Thyroid gland (tissue), 4 donors: ENCODE data around the gene LCE4A.

Experiments used
- POLR2A ChIP-seq, 2 donors: fragments of 450-650 bp; IDR thresholded peaks; one replicate each; pipeline ENCODE4 v1.6.1; 2017; ENCODE audit warnings: antibody characterized with exemption in 2 of 2, mild to moderate bottlenecking in 2 of 2, moderate library complexity in 1 of 2
- TF ChIP-seq, protein P1 (sequence below), 6 experiments: fragments of 200-600 bp in 3 of 6; fragments of 450-650 bp in 3 of 6; sonication (generic) in 3 of 6; IDR thresholded peaks; one replicate each; pipeline ENCODE4 v1.5.1; 2016 to 2019; ENCODE audit warnings: antibody characterized with exemption in 6 of 6, mild to moderate bottlenecking in 2 of 6, inconsistent platforms in 1 of 6, moderate library complexity in 1 of 6

DNA sequence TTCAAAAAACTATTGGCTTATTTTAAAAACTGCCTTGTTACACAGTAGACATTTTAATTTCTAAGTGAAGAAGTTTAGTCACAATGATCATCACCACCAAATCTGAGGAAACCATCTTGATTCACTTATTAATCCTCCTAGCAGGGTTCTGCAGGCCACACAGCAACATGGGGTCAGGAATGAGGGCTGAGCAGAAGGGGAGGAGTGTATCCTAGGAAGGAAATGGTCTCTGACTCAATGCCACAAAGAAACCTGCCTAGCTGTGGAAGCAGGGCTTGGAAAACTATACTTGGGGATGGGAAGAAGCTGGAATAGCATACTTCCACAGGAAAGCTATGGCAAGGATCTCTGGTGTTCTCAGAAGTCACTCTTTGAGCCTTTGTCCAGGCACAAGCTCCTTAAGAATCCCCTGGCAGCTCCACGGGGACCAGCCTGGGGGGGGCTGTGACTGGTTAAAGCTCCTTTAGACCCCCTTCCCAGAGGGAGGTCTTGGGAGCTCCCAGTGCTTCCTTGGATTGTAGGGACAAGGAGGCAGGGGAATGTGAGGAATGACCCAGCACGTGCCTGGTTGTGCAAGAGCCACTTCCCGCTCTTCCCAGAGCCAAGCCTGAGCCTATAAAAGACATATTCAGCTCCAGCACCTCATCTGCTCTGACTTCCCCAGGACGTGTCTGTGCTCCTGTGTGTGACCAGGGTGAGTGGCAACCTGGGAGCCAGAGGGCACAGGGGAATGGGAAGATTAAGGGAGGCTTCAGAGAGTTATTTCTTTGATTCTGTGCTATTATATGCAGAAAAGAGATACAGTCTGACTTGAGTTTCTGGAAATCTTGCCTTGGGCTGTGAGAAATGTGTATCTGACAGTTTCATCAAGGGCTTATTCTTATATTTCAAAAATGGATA lies 10.0 kb upstream of the LCE4A start, which contains the start of gene LCE2A:
- TF ChIP-seq, protein P1, sequence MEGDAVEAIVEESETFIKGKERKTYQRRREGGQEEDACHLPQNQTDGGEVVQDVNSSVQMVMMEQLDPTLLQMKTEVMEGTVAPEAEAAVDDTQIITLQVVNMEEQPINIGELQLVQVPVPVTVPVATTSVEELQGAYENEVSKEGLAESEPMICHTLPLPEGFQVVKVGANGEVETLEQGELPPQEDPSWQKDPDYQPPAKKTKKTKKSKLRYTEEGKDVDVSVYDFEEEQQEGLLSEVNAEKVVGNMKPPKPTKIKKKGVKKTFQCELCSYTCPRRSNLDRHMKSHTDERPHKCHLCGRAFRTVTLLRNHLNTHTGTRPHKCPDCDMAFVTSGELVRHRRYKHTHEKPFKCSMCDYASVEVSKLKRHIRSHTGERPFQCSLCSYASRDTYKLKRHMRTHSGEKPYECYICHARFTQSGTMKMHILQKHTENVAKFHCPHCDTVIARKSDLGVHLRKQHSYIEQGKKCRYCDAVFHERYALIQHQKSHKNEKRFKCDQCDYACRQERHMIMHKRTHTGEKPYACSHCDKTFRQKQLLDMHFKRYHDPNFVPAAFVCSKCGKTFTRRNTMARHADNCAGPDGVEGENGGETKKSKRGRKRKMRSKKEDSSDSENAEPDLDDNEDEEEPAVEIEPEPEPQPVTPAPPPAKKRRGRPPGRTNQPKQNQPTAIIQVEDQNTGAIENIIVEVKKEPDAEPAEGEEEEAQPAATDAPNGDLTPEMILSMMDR (IDR thresholded peaks at IDR 0.05) = no peak
- TF ChIP-seq POLR2A (IDR thresholded peaks at IDR 0.05) = no peak
